Right forelimb (tissue), 1 donor: ENCODE results near the gene DIP2C.
"Not testable (repeated sequence)": the region's sequence is repeated elsewhere in the genome, so short reads cannot be mapped to it uniquely, and the experiment has no call there.

ENCODE experiments used
- DNase-seq: peaks from one replicate; pipeline ENCODE4 v3.0.0-alpha.2; 2018

DIP2C gene

DNA sequence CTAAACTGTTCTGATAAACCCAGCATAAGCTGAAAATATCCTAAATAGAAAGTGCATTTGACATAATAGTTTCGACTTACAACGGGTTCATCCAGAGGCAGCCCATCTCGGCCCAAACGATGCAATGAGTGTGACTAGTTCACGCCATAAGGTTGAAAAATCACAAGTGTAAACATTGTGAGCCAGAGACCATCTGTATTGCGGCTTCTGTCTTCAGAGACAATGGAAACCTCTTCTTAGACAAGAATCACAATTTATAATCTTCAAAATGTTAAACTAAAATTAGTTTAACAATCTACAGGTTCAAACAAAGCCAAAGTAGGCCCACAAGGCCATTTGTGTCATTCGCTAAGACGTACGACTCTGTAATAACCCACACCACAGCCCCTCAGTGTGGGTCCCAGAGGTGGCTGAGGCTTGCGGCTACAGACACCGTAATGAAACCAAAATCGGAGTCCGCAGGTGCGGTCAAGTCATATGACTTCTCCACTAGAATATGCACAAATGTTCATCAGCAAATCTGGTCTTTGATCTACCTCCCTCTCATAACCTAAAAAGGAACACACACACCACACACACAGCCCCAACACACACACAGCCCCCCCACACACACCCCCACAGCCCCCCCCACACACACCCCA, 81.8 kb downstream of the DIP2C start:
- DNase-seq, result no peak

DNA sequence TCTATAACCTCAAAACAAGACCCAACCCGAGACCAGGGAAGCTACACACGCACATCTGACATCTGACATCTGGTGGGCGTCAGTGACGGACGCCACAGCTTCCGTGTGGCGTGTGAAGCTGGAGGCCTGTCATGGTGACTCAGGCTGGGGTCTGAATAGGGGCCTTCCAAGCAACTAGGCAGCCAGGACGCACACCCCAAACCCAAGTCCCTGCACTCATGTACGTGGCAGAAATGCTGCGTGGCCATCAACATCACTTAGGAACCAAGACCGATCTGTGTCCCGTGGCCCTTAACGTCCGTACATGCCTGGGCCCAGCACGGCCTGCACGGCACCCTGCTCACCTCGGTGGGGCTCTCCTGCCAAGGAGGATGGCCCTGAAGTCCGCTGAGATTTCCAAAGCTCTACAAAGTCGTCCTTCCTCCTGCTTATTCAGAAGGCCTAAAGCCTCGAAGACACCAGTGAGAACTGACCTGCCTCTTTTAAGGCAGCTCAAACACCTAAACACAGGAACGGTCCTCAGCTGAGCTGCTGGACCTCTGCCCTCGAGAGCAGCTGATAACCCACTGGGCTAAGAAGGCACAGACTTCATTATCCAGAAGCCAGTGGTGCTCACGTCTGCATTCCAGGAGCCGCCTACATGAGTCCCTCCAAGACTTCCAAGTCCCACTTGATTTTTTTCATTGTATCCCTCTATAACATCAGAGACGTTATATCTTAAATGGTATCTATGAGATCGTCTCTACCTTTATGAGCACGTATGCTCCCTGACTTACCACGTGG, 82.5 kb downstream of the DIP2C start:
- no peak for DNase-seq

DNA sequence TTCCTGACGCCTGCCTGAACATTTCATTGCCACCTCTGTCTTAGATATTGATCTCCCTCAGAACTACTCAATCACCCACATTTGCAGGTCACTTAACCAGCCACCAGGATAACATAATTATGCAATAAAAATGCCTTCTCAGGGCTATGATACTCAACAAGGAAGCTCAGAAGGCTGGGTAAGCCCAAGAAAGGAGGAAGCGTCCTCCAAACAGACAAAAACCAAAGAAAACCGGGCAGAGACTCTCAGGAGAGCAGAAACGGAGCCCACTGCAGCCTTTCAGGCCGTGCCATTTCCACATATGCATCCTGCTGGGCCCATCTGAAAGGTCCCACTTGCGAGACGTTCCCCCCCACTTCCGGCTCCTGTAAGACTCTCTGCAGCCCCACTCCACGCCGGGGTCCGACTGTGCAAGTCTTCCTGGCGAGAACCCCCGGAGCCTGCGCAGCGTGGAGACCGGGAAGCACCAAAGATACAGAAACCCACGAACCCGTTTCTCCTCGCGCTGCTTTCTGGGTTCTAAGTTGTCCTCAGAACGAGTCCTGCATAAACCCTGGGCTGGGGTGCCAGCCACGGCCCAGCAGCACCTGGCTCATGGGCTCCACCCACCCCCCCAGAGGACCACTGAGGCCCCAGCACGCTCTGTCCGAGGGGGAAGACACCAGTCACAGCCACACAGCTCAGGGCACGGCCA, 83.7 kb downstream of the DIP2C start:
- no peak for DNase-seq

DNA sequence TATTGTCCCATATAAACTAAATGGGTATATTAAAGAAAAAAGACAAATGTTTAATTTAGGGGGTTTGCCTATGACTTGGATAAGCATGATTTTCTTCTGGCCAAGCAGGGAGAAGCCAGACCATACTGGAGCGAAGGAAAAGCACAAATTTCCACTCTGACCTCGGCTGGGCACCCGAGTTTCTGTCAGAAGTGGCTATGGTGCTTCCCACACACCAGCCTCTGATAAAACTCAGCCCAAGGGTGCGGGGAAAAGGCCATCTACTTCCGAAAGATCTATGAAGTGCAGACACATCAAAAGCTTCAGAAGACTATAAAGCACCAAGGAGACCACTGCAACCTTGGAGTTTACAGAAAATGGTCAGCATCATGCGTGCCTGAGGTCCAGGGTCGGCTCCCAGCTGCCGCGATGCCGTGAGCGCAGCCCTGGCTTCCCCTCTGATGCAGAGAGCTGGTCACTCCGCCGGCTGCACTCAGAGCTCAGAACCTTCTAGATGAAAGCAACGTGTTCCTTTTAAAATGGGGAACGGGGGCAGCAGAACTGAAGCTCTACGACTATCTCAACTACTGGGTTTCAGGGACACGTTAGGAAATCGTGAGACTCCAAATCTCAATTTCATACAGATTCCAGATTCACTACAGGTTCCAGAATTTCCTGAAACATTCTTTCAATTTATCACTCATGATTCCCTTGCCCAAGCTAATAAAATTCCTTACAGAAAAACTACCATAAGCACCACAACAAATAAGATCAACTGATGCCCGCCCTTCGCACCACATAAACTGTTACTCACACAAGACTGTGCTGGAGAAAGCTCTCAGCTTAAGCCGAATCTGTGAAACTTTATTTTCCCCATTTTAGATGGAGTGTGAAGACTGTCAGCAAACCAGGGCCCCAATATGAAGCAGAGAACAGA, 84.5 kb downstream of the DIP2C start:
- DNase-seq, result no peak

DNA sequence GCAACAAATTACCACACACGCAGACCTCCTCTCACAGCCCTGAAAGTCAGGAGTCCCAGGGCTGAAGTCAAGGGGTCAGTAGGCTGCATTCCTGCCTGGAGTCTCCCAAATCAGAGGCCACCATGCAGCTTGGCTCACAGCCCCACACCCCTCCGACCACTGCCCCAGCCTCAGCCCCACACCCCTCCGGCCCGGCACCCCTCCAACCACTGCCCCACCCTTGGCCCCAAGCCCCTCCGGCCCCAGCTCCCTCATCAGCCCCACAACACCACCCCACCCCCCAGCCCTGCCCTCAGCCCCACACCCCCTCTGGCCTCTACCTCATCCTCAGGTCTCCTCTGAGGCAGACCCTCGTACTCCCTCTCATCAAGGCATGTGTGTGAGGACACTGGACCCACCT, 85.7 kb downstream of the DIP2C start:
- no peak for DNase-seq

DNA sequence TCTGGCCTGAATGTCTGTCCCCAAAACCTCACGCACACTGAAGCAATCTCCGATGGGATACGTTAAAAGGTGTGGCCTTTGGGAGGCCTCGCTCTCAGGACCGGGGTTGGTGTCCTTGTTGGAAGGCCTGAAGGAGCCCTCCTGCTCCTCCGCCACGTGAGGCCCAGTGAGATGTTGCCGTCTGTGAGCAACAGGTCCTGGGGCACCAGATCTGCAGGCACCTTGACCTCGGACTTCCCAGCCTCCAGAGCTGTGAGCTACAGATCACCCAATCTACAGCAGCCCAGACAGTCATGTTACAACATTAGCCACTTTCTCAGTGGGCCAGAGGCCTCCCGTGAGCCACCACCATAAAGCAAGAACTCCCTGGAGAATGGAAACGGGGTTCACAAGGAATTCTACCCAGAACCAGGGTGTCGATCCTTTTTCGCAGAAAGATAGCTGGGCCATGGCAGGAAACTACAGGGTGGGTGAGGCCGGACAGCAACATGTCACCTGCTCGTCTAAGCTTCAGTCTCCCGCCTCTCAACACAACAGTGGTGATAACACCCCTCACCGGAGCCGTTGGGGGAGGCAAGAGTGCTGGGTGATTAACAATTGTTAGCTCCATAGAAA, 87.0 kb downstream of the DIP2C start:
- DNase-seq, result no peak

DNA sequence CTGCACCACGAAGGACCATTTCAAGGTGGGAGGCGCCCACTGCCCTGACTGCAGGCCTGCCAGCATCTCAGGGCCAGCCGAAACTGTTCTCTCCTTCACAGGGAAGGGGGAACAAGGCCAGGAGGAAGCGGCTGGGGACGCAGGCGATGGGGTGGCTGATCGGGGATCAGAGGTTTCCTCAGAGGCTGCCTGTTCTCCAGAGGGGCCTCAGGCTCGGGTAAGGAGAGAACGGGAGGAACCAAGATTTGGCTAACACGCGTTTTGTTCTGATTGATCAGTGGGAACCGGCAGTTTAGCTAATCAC, 87.9 kb downstream of the DIP2C start:
- no peak for DNase-seq

DNA sequence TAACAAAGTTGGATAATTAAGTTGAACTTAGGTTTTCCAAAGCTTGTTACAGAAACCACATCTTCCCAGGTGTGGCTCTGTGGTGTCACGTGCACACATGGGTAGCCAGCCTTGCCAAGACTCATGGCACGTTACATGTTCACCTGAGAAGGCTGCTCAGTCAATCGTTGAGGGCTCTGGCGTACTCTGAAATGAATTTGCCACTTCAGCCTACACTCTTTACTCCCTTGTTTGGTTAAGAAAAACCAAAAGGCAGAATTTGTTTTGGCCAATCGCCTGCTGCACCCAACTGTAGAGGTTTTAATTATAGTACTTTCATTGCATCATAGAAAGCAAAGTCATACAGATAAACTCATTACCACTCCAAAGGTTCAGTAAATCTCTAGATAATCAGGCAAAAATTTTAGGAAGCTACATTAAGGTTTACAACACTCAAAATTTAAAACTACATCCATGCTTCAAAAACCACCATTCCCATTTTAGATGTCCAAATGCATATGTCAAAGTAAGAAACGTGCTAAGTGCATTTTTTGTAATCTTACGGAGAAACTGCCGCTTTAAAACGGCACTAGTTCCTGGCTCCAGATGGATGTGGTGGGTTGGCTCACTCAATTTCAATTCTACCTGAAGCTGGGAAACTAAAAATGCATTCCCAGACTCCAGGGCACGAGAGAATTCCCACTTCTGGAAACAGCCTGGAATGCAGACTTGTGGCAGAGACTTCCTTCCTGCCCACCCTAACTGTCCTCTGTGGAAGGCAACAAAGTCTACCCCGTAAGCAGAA, 88.4 kb downstream of the DIP2C start:
- no peak for DNase-seq

DNA sequence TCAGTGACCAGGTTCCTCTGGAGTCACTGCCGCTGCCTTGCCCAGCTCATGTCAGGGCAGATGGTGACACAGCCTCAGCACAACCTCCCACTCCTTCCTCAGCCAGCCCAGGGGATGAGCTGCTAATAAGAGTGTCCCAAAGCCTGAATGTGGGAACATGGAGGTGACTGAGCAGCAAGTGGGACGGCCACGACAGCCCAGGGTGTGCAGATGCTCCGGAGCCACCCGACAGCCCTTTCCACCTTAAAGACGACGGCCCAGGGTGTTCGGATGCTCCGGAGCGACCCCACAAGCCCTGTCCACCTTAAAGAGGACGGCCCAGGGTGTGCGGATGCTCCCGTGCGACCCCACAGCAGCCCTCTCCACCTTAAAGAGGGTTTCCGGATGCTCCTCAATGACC, 89.2 kb downstream of the DIP2C start:
- DNase-seq, result no peak

DNA sequence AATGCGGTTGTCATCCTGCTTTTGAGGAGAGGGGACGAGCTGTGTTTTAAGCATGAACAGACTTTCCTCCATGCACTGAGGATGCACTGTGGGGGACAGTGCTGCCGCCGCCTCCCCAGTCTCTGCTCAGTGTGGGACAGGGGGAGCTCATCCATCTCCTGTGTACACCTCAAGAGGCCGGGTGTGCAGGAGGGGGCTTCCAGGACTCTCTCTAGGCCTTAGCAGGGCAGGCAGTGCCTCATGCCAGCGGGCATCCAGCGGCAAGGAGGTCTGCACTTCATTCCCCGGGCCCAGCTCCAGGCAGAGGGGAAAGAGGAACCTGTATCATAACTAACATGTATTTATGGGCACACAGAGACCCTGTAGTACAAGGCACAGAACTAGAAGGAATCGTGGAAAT, 89.7 kb downstream of the DIP2C start:
- no peak for DNase-seq

DNA sequence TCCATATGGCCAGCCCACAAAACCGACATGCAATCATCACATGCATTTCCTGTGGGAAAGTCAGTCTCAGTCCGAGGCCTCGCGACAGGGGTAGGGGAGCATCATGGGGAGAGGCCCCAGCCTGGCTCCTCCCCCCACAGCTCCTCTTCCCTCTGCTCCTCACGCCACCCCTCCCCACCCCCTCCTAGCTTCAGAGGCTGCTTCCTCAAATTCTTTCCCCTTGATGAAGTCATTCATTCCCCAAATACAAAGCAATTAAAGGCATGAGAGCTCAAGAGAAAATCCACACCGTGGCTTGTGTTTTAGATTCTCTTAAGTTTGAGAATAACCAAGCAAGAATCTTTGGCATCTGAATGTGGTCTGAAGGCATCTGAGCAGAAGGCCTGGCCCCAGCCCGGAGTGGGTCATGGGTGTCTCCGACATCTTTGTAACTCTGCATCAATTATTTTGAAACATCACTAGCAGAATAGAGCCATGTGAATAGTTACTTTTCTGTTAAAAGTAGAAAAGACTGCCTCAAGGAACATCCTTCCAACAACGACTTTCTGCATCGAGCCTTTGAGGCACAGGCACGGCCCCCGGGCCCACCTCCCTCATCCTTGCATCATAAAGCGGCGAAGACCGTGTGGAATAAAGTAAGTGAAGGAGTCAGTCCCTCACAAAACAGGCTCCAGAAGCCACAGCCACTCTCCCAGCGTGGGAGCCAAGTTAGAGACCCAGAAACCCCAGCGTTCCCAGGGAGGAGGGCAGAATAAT, 90.9 kb downstream of the DIP2C start:
- DNase-seq, result no peak

DNA sequence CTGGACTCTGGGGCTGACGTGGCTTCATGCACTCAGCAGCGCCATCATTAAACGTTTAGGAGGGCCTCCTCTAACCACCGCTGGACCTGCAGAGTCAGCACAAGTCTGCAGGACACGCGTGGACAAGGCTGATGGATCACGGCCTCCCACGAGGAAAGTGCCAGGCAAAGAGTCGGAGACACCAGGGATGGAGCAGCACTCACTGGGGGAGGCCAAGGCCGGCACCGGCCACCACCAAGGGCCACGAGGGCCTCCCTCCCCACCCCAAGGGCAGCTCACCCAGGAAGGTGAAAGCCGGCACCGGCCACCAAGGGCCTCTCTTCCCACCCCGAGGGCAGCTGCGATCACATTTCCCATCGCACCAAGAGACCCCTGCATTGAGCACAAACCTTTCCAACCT, 91.5 kb downstream of the DIP2C start:
- no peak for DNase-seq

DNA sequence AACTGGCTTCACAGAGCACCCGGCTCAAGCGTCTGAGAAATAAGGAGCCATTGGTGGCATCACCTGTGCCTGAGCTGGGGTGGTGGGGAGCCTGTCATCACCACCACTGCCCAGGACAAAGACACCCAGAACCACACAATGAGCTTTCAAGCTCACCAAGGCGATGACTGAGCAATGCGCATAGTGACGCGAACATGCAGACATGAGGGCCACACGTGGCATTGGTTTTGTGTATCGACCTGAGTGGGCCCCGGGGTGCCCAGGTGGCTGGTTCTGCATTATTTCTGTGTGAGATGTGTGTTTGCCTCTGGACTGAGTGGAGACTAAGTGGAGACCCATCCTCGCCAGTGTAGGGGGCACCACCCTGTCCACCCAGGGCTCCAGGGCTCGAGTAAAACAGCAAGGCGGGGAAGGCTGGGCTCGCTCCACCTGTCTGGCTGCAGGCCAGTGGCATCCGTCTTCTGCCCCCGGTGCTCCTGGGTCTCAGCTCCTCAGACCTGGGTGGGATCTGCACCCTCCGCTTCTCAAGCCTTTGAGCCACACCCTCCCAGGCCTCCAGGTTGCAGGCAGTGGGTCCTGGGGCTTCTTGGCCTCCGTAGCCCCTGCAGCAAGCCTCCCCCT, 92.6 kb downstream of the DIP2C start:
- no peak for DNase-seq

DNA sequence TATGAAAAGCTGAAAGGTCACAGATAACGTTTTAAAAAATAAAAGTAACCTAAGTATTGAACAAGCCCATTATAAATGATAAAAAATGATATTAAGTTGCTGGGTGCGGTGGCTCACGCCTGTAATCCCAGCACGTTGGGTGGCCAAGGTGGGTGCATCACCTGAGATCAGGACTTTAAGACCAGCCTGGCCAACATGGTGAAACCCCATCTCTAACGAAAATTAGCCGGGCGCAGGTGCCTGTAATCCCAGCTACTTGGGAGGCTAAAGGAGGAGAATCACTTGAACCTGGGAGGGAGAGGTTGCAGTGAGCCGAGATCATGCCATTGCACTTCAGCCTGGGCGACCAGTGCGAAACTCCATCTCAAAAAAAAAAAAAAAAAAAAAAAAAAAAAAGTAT, 93.3 kb downstream of the DIP2C start:
- DNase-seq, result not testable (repeated sequence)

DNA sequence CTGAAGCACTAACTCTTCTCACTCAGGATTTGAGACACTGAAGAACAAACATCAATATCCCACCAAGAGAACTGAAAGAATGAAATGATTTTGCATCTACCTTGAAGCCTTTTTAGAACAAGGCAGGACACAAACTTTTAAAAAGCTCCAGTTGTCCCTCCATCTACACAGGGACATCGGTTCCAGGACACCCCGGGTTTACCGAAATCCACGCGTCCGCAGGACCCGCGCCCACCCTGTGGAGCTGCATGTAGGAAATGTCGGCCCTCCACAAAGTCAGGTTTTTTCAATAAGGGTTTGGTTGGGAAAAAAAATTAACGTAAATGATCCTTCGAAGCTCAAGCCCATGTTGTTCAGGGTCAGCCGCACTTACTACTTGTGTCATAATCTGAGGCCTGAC, 94.0 kb downstream of the DIP2C start:
- no peak for DNase-seq

DNA sequence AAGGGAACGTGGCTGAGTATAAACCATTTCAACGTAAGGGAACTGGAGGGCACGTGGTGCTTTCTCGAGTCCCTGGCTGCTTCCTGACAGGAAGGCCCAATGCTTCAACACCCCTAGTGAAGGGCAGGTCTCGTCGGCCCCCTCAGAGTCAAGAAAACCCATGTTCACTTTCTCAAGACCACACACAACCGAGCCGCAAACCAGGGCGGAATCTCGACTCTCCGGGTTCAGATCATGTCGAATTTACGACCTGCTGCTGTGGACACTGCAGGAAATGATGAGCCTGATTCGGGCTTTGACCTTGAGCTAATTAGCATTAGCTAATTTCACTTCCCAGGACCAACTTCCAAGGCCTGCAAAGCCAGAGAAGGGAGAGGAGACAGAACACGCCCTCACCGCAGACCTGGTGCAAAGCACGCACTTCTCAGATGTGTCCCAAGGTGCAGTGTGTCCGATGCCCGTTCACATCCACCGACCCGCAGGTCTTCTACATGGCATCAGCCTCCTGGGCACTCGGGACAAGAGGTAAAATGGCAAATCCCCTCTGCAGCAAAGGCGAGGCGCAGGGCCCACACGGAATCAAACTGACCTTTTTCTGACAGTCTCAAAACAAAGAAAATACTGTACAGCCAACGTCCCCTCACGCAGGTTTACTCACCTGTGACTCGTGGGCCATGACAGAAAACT, 94.7 kb downstream of the DIP2C start:
- no peak for DNase-seq

DNA sequence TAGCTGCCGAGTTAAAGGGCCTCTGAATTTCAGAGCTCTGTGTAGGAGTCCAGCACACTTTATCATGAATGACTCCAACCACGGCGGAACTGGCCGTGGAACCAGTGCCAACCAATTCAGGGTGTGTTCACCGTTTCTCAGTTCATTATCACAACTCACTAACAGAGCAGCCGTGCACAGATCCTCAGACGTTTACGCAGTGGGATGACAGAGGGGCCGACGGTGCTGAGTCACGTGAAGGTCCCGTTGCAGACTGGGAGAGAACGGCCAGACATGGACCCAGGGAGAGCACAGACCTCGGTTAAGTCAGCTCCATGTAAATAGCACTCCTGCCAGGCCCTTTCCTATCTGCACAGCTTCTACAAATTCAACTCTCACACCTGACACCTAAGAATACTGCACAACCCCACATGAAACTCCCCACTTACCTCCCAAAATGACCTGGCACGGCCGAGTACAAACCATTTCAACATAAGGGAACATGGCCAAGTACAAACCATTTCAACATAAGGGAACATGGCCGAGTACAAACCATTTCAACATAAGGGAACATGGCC, 95.5 kb downstream of the DIP2C start:
- no peak for DNase-seq

DNA sequence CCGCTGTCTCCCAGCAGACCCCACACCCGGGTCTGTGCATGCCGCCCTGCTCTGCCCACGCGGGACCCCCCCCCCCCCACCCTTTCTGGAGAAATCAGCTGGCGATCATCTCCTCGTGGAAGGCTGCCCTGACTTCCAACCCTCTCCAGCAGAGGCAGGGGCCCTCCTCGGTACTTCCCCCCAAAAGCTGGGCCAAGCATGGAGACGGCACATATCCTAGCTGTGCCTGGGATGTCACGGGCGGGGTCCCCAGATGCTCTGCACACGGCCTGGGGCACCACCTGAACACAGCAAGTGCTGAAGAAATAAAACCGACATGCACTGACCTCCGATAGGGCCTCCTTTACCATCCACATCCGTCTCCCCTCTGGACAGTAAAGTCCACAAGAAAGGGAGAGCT, 96.0 kb downstream of the DIP2C start:
- no peak for DNase-seq

DNA sequence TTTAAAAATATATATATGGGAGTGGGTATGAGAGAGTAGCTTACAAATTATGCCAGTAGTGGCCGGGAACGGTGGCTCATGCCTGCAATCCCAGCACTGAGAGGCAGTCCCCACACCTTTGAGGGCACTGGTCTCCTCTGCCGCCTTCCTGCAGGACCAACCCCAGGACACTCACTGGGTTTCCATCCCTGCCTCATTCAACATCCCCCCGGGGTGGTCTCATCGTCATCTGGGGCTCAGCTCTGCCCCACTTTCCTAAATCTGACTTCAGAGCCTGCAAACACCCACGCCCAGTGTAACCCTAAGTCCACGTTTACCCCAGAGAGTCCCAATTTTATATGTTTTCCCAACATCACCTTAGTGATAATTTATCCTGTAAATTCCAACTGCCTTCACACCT, 96.5 kb downstream of the DIP2C start:
- no peak for DNase-seq

DNA sequence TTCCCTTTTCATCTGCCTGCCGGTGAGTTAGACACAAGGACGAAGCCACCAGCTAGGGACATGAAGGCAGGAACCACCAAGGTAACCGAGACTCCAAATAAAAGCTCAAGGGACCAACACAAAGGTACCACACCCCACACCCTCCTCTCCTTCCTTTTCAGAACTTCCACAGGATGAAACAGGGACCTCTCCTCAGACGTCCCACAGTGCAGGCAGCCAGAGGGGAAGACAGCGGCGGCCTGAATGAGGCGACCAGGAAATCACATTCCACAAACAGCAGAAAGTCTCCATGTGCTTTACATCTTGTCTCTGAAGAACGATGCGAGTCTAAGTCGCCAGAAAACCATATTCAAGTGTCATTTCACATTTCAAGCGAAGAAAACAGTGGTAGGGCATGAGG, 97.8 kb downstream of the DIP2C start:
- DNase-seq, result no peak
